ENCODE results near the gene SPIRE2.
"Not testable (repeated sequence)": the region's sequence is repeated elsewhere in the genome, so short reads cannot be mapped to it uniquely, and the experiment has no call there.

The SPIRE2 gene

DNA sequence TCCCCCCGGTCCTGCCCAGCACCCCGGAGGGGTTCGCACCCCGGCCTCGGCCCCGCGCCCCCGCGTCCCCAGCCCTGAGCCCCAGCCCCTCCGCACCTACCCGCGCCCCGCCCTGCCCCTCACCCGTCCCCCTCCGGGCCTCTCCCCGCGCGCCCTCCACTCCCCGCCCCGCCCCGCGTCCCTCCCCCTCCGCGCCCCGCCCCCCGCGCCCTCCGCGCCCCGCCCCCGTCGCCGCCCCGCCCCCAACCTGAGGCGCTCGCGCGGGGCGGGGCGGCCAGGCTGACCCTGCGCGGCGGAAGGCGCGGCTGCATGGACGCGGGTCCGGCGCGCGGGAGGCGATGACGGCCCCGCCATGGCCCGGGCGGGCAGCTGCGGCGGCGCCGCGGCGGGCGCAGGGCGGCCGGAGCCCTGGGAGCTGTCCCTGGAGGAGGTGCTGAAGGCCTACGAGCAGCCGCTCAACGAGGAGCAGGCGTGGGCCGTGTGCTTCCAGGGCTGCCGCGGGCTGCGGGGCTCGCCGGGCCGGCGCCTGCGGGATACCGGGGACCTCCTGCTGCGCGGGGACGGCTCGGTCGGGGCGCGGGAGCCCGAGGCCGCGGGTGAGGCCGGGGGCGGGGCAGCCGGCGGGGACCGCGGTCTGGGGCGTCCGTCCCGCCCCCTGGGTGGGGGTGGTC is at the start of gene SPIRE2:
TSS of gene SPIRE2 (plus strand) at position 277 of the 671 bp plus-strand sequence. CDS start at position 353, 76 bp downstream.
- peak; percentile 48 for DNase-seq (ENCODE audit: low spot score)

DNA sequence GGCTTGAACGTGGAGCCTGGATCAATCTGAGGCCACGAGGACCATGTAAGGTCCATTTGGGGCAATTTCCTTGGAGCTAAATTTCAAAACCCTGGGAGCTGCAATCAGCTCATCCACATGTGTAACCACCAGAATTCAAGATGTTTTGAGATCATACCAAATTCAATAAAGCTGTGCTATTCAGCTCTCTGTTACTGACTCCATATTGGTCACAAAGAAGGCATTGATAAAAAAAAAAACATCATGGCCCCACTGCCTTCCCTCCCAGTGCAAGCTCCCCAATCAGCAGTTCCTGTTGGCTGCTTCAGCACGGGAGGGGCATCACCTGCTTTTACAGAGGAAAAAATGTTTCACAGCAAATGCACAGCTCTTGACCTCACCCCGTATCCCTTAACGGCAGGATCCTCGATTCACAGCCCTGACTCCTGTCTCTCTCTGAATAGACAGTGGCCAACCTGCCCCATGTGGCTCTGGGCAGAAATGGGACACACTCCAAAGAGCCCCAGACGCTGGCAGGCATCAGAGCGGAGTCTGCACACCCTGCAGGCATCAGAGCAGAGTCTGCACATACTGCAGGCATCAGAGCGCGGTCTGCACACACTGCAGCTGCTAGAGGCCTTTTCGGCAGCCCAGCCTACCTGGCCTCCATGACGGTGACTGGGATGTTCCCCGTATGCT is 48.9 kb upstream of the SPIRE2 start:
- DNase-seq (ENCODE audit: low spot score): no peak

DNA sequence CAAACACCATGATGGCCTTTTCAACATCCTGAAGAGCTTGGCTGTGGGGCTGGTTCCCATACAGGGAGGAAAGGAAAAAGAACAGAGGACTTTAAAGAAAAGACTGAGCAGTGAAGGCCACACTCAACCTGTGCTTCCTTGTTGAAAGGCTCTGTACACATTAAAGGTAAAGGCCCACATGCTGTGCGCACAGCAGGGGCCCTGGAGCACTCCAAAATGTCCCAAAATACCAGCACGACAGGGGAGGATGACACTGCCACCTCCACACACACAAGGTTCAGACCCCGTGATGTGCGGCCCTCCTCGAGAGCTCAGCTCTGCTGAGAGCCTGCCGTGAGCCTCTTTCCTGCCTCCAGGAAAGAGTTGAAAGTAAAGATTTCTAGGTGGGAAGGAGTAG is 48.4 kb upstream of the SPIRE2 start:
- DNase-seq (ENCODE audit: low spot score): no peak

- no peak for DNase-seq (ENCODE audit: low spot score)
Observed at GRCh38 chr16:89782489-89782888, 45.8 kb upstream of the SPIRE2 start.

DNA sequence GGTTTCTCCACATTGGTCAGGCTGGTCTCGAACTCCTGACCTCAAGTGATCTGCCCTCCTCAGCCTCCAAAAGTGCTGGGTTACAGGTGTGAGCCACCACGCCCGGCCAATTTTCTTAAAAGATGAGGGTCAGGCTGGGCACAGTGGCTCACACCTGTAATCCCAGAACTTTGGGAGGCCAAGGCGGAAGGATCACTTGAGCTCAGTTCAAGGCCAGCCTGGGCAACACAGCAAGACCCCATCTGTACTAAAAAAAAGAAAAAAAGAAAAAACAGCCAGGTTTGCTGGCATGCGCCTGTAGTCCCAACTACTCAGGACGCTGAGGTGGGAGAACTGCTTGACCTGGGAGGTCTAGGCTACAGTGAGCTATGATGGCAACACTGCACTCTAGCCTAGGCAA is 44.3 kb upstream of the SPIRE2 start:
- not testable (repeated sequence) for DNase-seq (ENCODE audit: low spot score)

- DNase-seq (ENCODE audit: low spot score): no peak
Observed at GRCh38 chr16:89784406-89784805, 43.9 kb upstream of the SPIRE2 start.

- peak; percentile 66 for DNase-seq (ENCODE audit: low spot score)
Observed at GRCh38 chr16:89785523-89786155, 42.6 kb upstream of the SPIRE2 start.

DNA sequence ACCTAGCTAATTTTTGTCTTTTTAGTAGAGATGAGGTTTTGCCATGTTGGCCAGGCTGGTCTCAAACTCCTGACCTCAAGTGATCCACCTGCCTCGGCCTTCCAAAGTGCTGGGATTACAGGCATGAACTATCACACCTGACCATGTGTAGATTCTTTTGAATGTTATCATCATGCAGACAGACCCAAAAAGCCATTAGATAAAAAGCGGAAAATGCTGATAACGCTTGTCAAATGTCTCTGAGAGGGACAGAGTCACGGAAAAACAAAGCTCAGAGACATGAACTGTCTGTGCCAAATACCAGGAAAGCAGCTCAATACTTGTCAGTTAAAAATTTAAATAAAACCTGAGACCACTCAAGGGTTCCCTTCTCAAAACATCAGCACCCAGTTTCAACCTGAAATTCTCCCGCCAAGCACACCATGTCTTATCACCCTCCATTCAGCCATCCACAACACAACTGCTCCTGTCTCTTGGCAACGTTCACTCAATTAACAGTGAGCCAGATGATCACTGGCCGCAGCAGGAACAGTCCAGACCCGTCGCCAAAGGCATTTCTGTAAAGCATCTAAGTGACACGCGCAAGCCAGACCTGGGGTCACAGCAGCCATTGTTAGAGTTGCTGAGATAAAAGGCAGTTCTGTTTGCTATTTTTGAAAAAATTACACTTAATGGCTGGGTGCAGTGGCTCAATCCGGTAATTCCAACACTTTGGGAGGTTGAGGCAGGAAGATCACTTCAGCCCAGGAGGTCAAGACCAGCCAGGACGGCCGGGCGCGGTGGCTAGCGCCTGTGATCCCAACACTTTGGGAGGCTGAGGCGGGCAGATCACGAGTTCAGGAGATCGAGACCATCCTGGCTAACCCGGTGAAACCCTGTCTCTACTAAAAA is 41.6 kb upstream of the SPIRE2 start:
- DNase-seq (ENCODE audit: low spot score): no peak

GRCh38 chr16:89787365-89787805 is 40.9 kb upstream of the SPIRE2 start:
- no peak for DNase-seq (ENCODE audit: low spot score)

GRCh38 chr16:89791278-89791995 is 36.8 kb upstream of the SPIRE2 start:
- no peak for DNase-seq (ENCODE audit: low spot score)

DNA sequence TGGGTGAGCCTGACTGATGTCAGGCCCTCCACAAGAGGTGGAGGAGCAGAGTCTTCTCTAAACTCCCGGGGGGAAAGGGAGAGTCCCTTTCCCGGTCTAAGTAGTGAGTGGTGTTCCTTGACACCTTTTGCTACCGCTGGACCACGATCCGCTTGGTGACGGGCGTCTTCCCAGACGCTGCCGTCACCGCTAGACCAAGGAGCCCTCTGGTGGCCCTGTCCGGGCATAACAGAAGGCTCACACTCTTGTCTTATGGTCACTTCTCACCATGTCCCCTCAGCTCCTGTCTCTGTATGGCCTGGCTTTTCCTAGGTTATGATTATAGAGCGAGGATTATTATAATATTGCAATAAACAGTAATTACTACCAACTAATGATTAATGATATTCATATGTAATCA is 35.2 kb upstream of the SPIRE2 start:
- DNase-seq (ENCODE audit: low spot score): peak; percentile 36

DNA sequence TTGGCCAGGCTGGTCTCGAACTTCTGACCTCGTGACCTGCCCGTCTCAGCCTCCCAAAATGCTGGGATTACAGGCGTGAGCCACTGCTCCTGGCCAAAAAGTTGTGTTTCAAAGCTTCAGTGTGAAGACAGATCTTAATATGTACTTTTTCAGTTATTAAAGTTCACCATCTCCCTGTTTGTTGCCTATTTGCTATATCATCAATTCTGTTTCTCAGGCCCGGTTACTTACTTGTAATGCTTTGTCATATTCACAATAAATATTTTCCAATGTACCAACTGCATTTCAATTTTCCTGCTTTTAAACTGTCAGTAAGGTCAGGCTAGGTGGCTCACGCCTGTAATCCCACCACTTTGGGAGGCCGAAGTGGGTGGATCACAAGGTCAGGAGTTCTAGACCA is 34.3 kb upstream of the SPIRE2 start:
- DNase-seq (ENCODE audit: low spot score): no peak

- DNase-seq (ENCODE audit: low spot score): no peak
Observed at GRCh38 chr16:89795676-89796075, 32.6 kb upstream of the SPIRE2 start.

DNA sequence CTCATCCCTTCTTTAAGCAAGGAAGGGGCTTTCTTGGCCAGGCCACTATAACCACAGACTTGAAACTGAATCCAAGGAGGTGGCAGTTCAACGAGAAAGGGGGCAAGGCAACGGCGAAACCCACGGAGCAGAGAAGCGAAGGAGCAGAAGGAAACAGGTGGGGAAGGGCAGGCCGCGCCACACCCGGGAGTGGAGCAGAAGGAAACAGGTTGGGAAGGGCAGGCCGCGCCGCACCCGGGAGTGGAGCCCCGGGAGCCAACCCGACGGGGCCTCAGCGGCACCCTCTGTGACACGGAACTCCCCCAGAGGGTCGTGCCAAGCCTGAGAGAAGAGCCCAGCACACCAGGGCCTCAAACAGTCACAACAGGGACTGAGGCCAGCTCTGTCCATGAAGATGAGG is 32.2 kb upstream of the SPIRE2 start:
- DNase-seq (ENCODE audit: low spot score): no peak

GRCh38 chr16:89798126-89798525 is 30.1 kb upstream of the SPIRE2 start:
- no peak for DNase-seq (ENCODE audit: low spot score)

- no peak for DNase-seq (ENCODE audit: low spot score)
Observed at GRCh38 chr16:89798832-89799370, 29.4 kb upstream of the SPIRE2 start.

GRCh38 chr16:89801800-89802199 is 26.5 kb upstream of the SPIRE2 start:
- DNase-seq (ENCODE audit: low spot score): no peak

DNA sequence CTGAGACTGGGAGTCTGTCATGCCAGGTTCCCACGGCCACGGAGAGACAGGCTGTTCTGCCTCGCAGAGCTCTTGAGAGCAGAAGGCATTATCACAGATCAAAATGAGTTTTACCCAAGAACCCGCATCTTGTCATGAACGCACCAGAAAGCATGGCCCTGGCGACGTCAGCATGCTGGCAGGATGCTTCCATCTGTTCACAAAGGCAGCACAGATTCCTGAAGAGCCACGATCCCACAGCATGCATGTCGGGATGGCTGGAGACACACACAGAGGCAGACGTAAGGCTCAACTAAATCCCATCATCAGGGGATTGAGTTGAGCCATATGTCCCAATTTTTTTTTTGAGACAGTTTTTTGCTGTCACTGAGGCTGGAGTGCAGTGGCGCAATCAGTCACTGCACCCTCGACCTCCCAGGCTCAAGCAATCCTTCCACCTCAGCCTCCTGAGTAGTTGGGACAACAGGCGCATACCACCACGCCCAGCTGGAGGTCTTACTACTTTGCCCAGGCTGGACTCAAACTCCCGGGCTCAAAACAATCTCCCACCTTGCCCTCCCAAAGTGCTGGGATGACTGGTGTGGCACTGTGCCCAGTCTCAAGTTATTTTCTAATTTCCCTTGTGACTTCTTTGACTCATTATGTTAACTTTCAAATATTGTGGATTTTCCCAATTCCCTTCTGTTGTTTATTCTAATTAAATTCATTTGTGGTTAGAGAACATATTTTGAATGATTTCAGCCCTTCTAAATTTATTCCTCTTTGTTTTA is 23.0 kb upstream of the SPIRE2 start:
- DNase-seq (ENCODE audit: low spot score): no peak

DNA sequence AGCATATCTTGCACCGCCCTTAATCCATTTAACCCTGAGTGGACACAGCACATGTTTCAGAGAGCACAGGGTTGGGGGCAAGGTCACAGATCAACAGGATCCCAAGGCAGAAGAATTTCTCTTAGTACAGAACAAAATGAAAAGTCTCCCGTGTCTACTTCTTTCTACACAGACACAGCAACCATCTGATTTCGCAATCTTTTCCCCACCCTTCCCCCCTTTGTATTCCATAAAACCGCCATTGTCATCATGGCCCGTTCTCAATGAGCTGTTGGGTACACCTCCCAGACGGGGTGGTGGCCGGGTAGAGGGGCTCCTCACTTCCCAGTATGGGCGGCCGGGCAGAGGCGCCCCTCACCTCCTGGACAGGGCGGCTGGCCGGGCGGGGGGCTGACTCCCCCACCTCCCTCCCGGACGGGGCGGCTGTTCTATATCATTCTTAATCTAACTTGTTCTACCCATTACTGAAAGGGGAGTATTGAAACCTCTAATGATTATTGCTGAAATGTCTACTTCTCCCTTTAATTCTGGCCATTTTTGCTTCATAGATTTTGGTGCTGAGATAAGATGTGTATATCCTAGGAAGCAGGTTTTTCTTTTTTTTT is 21.6 kb upstream of the SPIRE2 start:
- not testable (repeated sequence) for DNase-seq (ENCODE audit: low spot score)

DNA sequence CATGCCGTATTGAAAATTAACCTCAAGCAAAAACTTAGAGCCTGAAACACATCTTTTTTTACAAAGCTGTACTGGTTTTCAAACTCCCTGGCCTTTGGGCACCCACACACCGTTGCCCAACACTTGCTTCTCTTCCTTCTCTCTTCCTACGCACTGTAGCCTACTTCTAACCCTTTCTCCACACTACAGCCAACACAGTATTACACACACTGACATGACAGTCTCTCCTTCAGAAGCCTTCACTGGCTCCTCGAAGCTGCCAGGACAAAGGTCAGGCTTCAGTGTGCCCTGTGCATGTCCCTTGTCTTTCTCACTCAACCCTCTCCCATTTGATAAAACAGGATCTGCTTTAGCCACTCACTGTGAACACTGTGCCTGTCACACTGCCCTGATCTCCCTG is 19.8 kb upstream of the SPIRE2 start:
- DNase-seq (ENCODE audit: low spot score): no peak

Data from CD4-positive, alpha-beta T cell treated with Interleukin-6 at 100 ng/mL for 8 hours (primary cell).